HG03064 (cell line): ENCODE results near the gene VLDLR.

ENCODE experiments used
- ATAC-seq: cut with Tn5 transposase; IDR thresholded peaks from one replicate; pipeline ENCODE4 v1.9.1; 2021; ENCODE audit warnings: low read depth; ENCODE audit not compliant: unreplicated experiment

The VLDLR gene

DNA sequence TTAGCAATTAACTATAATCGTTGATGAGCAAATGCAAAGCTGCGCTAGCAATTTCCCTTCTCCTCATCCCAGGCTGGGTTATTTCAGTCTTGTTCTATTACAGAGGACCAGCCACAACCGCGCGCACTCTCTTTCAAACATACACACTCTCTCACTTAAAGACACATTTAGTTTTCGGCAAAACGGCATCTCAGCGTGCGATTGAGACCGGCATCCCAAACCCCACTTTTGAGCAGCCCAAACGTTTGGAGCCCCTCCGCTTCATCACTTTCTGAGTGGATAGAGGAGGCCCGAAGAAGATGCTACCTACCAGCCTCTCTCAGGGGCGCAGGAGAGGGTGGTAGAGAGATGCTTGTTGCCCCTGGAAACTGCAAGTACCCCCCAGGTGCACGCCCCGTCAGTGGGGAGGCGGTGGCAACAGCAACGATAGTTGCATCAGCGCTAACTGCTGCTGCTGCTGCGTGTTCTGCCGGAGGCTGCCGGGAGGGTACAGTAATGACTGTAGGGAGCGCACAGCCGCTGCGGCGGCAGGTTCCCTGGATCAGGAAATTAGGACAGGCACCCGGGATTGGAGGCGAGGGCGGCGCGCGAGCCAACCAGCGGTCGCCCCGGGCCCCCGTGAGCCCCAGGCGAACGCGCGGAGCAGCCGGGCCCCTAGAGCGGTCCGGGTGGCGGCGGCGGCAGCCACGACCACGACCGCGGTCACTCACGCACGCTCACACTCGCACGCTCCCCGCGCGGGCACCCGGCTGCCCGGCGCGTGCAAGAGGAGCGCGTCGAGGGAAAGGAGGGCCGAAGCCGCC lies 467 bp upstream of the VLDLR start:
- ATAC-seq: peak; percentile 24

- peak; percentile 27 for ATAC-seq
Observed at GRCh38 chr9:2622461-2623287, 1.1 kb downstream of the VLDLR start.

DNA sequence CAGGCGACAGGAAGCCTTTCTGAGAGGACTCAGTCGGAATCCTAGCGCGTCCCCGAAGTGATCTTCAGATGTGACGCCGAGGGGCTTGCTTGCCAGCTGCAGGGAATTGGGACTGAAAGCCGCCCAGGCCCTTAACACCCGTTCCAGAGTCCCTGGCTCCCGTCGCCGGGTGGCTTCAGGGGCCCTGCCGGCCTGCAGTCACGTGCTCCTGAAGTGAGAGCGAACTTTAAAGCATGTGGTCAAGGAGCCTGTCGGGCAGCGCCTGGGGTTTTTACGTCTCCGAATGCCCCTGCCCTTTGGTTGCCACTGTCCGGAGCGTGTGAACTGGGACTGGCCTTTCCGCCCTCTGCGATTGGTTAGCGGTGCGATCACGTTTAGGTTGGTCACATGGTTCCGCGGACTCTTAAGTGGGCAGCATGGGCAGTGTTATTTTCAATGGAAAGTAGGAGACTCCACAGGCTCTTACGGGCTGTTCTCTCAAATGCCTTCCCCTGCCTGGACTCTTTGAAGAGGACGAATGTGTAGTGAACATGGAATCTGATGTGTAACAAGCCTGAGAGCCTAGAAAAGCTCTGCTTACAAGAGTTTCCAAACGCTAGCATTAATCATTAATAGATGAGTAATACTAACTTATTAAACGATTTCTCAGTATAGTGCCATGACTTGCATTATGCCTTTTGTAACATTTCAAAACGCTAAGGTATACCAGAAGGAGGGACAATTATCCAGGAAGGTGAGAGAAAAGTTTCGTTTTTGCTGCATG lies 1.9 kb downstream of the VLDLR start:
- ATAC-seq: no peak

GRCh38 chr9:2624051-2624682 lies 2.6 kb downstream of the VLDLR start:
- no peak for ATAC-seq

- ATAC-seq: no peak
Observed at GRCh38 chr9:2625427-2625826, 3.8 kb downstream of the VLDLR start.

DNA sequence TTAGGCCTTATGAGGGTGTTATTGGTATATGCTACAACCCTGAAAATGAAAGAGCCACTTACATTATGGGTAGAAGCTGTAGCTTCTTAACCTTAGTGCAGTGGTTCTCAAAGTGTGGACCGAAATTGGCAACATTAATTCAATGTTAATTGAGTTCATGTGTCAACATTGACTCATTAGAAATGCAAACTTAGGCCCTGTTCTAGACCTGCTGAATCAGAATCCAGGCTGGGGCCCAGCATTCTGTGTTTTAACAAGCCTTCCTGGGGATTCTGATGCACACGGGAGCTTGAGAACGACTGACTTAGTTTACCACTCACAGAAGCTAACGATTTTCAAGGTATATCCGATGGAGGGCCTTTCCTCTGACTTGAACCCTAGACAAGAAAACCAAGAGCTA lies 7.3 kb downstream of the VLDLR start:
- no peak for ATAC-seq

DNA sequence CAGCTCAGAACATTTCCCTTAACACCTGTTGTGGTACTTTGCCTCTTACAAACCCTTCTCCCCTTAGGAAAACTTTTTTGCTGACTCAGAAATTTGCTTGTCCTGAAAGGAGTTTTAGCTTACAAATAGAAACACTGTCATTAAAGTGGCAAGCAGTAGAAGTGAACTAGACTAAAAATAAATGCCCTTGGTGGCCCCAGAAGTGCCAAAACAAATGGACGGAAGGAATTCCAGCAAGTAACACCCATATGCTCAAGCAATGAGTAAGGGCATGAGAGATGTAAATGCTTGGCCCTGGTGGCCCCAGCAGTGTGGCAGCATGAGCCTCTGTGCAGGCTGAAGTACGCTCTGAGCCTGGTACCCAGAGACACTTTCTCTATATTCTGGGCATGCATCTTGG lies 8.6 kb downstream of the VLDLR start:
- ATAC-seq: no peak

- no peak for ATAC-seq
Observed at GRCh38 chr9:2631263-2631662, 9.7 kb downstream of the VLDLR start.

DNA sequence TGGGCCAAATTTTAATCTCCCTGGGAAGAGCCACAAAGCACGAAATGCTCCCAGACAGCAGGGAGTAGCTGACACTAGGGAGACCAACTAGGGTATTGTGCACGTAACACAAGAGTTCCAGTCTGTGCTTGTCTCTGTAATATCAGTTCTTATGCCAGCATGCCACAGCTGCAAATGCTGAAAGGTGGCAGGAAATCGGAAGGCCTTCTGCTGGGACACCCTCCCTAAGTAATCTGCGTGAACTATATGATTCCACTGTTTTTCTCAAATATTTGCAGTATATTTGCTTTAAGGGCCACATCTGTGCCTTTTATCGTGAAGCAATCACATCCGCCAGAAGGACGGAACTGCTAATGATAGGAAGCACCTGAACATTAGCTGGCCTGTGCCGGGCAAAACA lies 12.6 kb downstream of the VLDLR start:
- ATAC-seq: no peak

GRCh38 chr9:2634818-2635217 lies 13.2 kb downstream of the VLDLR start:
- ATAC-seq: no peak

DNA sequence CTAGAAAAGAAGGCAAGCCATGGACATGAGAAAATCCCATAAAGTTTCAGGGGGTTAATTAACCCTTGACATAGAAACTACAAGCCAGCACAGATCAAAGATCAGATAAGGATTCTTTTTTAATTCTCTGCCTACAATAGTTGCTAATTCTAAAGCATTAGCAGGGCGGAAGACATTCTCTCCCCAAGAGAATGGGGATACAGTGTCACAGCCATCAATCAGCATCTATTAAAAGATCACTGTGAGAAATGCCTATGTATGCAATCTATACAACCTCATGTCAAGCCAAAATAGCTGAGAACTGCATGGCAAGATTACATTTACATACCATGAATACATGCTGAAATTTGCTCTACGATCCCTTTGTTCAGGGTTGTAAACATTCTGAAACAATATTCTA lies 14.3 kb downstream of the VLDLR start:
- no peak for ATAC-seq

- ATAC-seq: no peak
Observed at GRCh38 chr9:2637390-2637789, 15.8 kb downstream of the VLDLR start.

- peak; percentile 70 for ATAC-seq
Observed at GRCh38 chr9:2638871-2639673, 17.5 kb downstream of the VLDLR start.

GRCh38 chr9:2639786-2640185 lies 18.2 kb downstream of the VLDLR start:
- no peak for ATAC-seq

DNA sequence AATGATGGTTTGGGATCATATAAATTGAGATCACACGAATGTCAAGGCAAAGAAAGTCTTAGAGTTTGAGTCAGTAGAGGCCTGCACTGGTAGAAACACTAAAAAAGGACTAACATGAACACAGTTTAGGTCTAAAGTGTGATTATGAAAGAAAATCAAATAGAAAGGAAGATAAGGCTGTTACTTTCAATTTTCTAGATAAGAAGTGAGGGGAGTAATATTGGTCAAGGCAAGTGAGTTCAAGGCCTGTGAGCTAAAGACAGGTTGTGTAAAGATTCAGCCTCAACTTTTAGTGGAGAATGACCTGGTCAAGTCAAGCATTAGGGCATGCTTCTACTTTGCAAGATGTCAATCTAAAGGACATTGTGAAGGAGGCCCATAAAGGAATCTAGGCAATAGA lies 19.0 kb downstream of the VLDLR start:
- no peak for ATAC-seq

- ATAC-seq: no peak
Observed at GRCh38 chr9:2641033-2641432, 19.4 kb downstream of the VLDLR start.

DNA sequence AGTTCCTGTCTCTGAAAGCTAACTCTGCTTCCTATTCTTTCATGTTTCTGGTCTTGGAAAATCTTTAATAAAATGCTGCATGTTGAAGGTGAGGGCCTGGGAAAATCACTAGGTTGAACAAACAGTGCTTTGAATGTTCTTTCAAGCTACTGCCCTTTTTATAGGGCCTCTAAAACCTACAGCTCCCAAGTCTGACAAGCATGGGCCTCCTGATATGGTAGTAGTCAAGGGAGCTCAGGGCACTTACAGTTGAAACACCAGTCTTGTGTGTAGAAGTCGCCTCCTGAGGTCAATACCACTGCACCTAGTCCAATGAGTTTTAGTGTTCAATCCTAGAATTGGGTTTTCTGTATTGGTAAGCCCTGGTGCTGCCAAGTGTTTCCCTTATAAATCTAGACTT lies 20.5 kb downstream of the VLDLR start:
- ATAC-seq: no peak

DNA sequence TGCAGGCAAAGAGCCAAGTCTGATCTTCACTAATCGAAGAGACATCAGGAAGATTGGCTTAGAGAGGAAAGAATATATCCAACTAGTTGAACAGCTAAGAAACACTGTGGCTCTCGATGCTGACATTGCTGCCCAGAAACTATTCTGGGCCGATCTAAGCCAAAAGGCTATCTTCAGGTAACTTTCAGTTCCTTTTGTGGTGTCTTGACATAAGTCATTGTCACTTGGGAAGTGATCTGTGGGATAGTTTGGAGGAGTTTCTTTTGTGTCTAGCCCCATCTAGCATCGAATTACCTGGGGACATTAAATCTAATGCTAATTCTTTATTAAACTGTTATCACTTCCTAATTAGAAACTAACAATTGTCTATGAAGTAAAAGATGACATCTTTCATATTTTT lies 24.0 kb downstream of the VLDLR start:
- ATAC-seq: no peak

DNA sequence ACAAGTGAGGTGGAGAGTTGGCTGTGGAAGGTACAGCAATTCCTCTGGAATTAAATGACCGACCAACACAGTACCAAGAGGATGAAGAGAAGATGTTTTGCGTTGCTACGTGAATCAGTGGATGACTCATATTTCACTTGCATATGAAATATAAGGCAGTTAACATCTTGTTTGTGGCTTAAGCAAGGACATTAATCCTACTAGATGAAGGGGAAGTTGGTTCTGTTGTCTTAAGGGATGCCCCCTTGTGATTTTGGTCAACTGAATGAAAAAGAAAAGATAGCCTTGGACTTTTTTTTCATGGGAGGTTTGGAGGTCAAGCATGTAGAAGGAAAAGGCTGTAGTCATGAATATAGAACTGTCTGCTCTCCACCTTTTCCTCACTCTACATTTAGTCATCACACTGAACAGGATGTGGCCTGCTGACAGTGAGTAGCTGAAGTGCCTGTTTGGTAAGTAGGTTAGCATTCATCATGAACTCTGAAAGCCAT lies 33.9 kb downstream of the VLDLR start:
- no peak for ATAC-seq

- no peak for ATAC-seq
Observed at GRCh38 chr9:2657427-2657826, 35.8 kb downstream of the VLDLR start.
